Ascending aorta (tissue), 2 donors: ENCODE results near the gene OR56B1. TPM values are rescaled to one million over a fixed set of nuclear protein-coding genes. Genes with fewer than 3 reads are reported as not detected.

Experiments
- DNase-seq, 2 donors: peaks; one replicate each; pipeline ENCODE4 v3.0.0-alpha.2; 2019; ENCODE audit warnings: low spot score in 2 of 2
- H3K27ac ChIP-seq, 2 donors: fragments of 200-600 bp; sonication (generic); one replicate each; pipeline ENCODE4 v1.5.1; 2016 to 2017; ENCODE audit warnings: mild to moderate bottlenecking in 1 of 2
- H3K27me3 ChIP-seq: fragments of 200-600 bp; sonication (generic); one replicate; pipeline ENCODE4 v1.5.1; 2017
- H3K36me3 ChIP-seq, 2 donors: fragments of 200-600 bp; sonication (generic); one replicate each; pipeline ENCODE4 v1.5.1; 2016
- H3K4me1 ChIP-seq, 2 donors: fragments of 200-600 bp; sonication (generic); one replicate each; pipeline ENCODE4 v1.5.1; 2016 to 2017; ENCODE audit warnings: mild to moderate bottlenecking in 1 of 2
- H3K4me3 ChIP-seq, 2 donors: fragments of 200-600 bp; sonication (generic); one replicate each; pipeline ENCODE4 v1.5.1; 2016 to 2017; ENCODE audit warnings: mild to moderate bottlenecking in 1 of 2
- H3K9me3 ChIP-seq, 2 donors: fragments of 200-600 bp; sonication (generic); one replicate each; pipeline ENCODE4 v1.5.1; 2016
- CTCF ChIP-seq, 3 experiments: fragments of 200-600 bp in 2 of 3; fragments of 450-650 bp in 1 of 3; sonication (generic) in 2 of 3; IDR thresholded peaks; one replicate each; pipeline ENCODE4 v1.5.1; 2016 to 2019; ENCODE audit warnings: antibody characterized with exemption in 3 of 3, mild to moderate bottlenecking in 1 of 3, moderate library complexity in 1 of 3
- intact Hi-C: fragments of 100-400 bp; cut with DNase I; formaldehyde crosslinking; loops from one replicate; pipeline ENCODE4 v1.15.1; 2023
- total RNA-seq: library from RNA; depleted of rRNA; stranded (reverse); fragments of >200 nt; gene quantifications from one replicate; pipeline ENCODE4 v1.1.0, GENCODE V29; 2016

Gene OR56B1
- total RNA-seq, 1 donor from 2014 or later = not detected

GRCh38 chr11:5753943-5754342, 17.7 kb downstream of the OR56B1 start, which contains the start of gene OR52N4:
Gene OR52N4, plus strand, starts transcription at chr11:5754243. Its CDS starts 498 bp downstream, at chr11:5754741.
- no peaks in the 10 kb centered on the region for H3K4me1 ChIP-seq
- H3K36me3 ChIP-seq = no peaks in the 10 kb centered on the region
- TF ChIP-seq CTCF (IDR thresholded peaks at IDR 0.05) = no peak
- no peaks in the 10 kb centered on the region for H3K9me3 ChIP-seq
- H3K27me3 ChIP-seq = no peaks in the 10 kb centered on the region
- no peak within 1 kb of the TSS for H3K27ac ChIP-seq
- no peak for DNase-seq
- intact Hi-C loops = no loop called here
- H3K4me3 ChIP-seq = no peak within 1 kb of the TSS

- Histone ChIP-seq H3K4me3 (no peak overlapping the region), H3K36me3 (no peaks in the 10 kb centered on the region), H3K9me3 (no peaks in the 10 kb centered on the region), H3K27me3 (no peaks in the 10 kb centered on the region), H3K4me1 (no peaks in the 10 kb centered on the region), H3K27ac (no peak overlapping the region)
- DNase-seq = no peak
- intact Hi-C loops = no loop called here
- no peak for TF ChIP-seq CTCF (IDR thresholded peaks at IDR 0.05)
Observed at GRCh38 chr11:5767056-5767455, 30.8 kb downstream of the OR56B1 start.

GRCh38 chr11:5783255-5783654, 47.0 kb downstream of the OR56B1 start, which contains the start of gene OR52N5:
Gene OR52N5, minus strand, starts transcription at chr11:5783355. Its CDS starts 4,721 bp downstream, at chr11:5778634.
- Histone ChIP-seq H3K9me3 (no peaks in the 10 kb centered on the region), H3K36me3 (no peaks in the 10 kb centered on the region), H3K27me3 (no peaks in the 10 kb centered on the region), H3K27ac (no peak within 1 kb of the TSS), H3K4me1 (no peaks in the 10 kb centered on the region), H3K4me3 (no peak within 1 kb of the TSS)
- no peak for TF ChIP-seq CTCF (IDR thresholded peaks at IDR 0.05)
- intact Hi-C loops = no loop called here
- no peak for DNase-seq

Other genes with a start within 250 kb of the OR56B1 start
- gene OR52D1, start 247.8 kb upstream of the OR56B1 start, total RNA-seq = not detected
- not detected for gene UBQLN3, start 226.5 kb upstream of the OR56B1 start, total RNA-seq
- not detected for gene UBQLNL, start 219.7 kb upstream of the OR56B1 start, total RNA-seq
- not detected for gene OR52H1, start 187.9 kb upstream of the OR56B1 start, total RNA-seq
- gene OR52B6, start 155.6 kb upstream of the OR56B1 start, total RNA-seq = not detected
- gene TRIM6, start 139.8 kb upstream of the OR56B1 start, total RNA-seq = 0.64 TPM
- not detected for gene TRIM34, start 111.4 kb upstream of the OR56B1 start, total RNA-seq
- gene TRIM5, start 51.4 kb upstream of the OR56B1 start, total RNA-seq = 45.1 TPM
- gene TRIM22, start 46.7 kb upstream of the OR56B1 start, total RNA-seq = 32.5 TPM
- gene OR52N4, start 17.8 kb downstream of the OR56B1 start, total RNA-seq = not detected
- gene OR52N5, start 46.9 kb downstream of the OR56B1 start, total RNA-seq = not detected
- gene OR52N1, start 54.8 kb downstream of the OR56B1 start, total RNA-seq = not detected
- not detected for gene OR52N2, start 72.5 kb downstream of the OR56B1 start, total RNA-seq
- not detected for gene OR52E6, start 105.4 kb downstream of the OR56B1 start, total RNA-seq
- not detected for gene OR52E8, start 121.2 kb downstream of the OR56B1 start, total RNA-seq
- gene OR52E4, start 144.2 kb downstream of the OR56B1 start, total RNA-seq = not detected
- not detected for gene OR52E5, start 156.8 kb downstream of the OR56B1 start, total RNA-seq
- not detected for gene OR56A3, start 205.8 kb downstream of the OR56B1 start, total RNA-seq
- gene OR56A5, start 232.0 kb downstream of the OR56B1 start, total RNA-seq = not detected